MCF 10A (cell line): ENCODE results near the gene ALDH7A1. TPM values are rescaled to one million over a fixed set of nuclear protein-coding genes. Genes with fewer than 3 reads are reported as not detected.

Experiments
- BruUV-seq: library from RNA; stranded (reverse); fragments of 400-500 nt; replicated peaks from 2 replicates; lab custom pipeline; 2021; lab: Mats Ljungman, UMichigan
- CTCF ChIA-PET: fragments of 300-600 bp; sonication (Branson Sonifier 250); formaldehyde crosslinking; extraction: SDS; loops from one replicate; lab custom pipeline; 2021; ENCODE audit warnings: antibody characterized with exemption, inconsistent platforms; lab: Yijun Ruan, JAX
- POLR2A ChIA-PET: fragments of 300-600, 350-650 bp; sonication (Branson Sonifier 250); formaldehyde crosslinking; extraction: SDS; loops from one replicate; lab custom pipeline; 2020; ENCODE audit warnings: antibody characterized with exemption, inconsistent platforms; lab: Yijun Ruan, JAX
- DNase-seq: peaks from one replicate; pipeline ENCODE4 v3.0.0-alpha.2; 2018; ENCODE audit not compliant: unreplicated experiment
- H3K27ac Mint-ChIP-seq: one replicate; pipeline ENCODE4 v1.8.0; 2022; ENCODE audit warnings: mild to moderate bottlenecking, low read depth, mixed read lengths; ENCODE audit not compliant: unreplicated experiment
- H3K27me3 Mint-ChIP-seq: one replicate; pipeline ENCODE4 v1.8.0; 2022; ENCODE audit warnings: mixed read lengths; ENCODE audit not compliant: insufficient read depth, unreplicated experiment
- H3K36me3 Mint-ChIP-seq: one replicate; pipeline ENCODE4 v1.8.0; 2022; ENCODE audit warnings: mild to moderate bottlenecking, moderate library complexity, mixed read lengths; ENCODE audit not compliant: insufficient read depth, unreplicated experiment
- H3K4me1 Mint-ChIP-seq: one replicate; pipeline ENCODE4 v1.8.0; 2022; ENCODE audit warnings: mixed read lengths; ENCODE audit not compliant: insufficient read depth, unreplicated experiment
- H3K4me3 Mint-ChIP-seq: one replicate; pipeline ENCODE4 v1.8.0; 2022; ENCODE audit warnings: mild to moderate bottlenecking, moderate library complexity, mixed read lengths; ENCODE audit not compliant: unreplicated experiment
- H3K9me3 Mint-ChIP-seq: one replicate; pipeline ENCODE4 v1.8.0; 2022; ENCODE audit warnings: mixed read lengths; ENCODE audit not compliant: unreplicated experiment
- CTCF ChIP-seq: fragments of 200-600 bp; IDR thresholded peaks from one replicate; pipeline ENCODE4 v1.8.0; 2022; ENCODE audit warnings: antibody characterized with exemption, mild to moderate bottlenecking; ENCODE audit not compliant: unreplicated experiment
- intact Hi-C: fragments of 100-400 bp; cut with micrococcal nuclease; formaldehyde crosslinking; loops from 2 replicates; pipeline ENCODE4 v1.14.1; 2022
- total RNA-seq: library from RNA; stranded (reverse); gene quantifications from 2 replicates; pipeline ENCODE4 v1.2.3, GENCODE V29; 2022

ALDH7A1 gene
- total RNA-seq, 1 experiment from 2014 or later, result 89.1 TPM

- Mint-ChIP-seq H3K4me3 (no peak overlapping the region), H3K36me3 (peaks cover 84% of the 10 kb centered on the region), H3K27ac (peak overlapping the region; percentile 35), H3K4me1 (peaks cover 4% of the 10 kb centered on the region), H3K9me3 (no peaks in the 10 kb centered on the region), H3K27me3 (no peaks in the 10 kb centered on the region)
- no peak for TF ChIP-seq CTCF
- intact Hi-C loops, result no loop called here
- no peak for DNase-seq
- ChIA-PET CTCF (interaction anchor here (1.0 to 1.2 kb wide), 2 partner anchors 12 to 61 kb away, joined by 4 to 6 read pairs; no protein-coding TSS in a partner anchor), POLR2A (interaction anchor here (0.9 kb wide), 1 partner anchor 19 kb away, joined by 3 read pairs; the partner anchor contains the start of gene ALDH7A1)
- BruUV-seq, result no TSS peak
Measured at GRCh38 chr5:126613941-126614592, 19.0 kb upstream of the ALDH7A1 start.

- TF ChIP-seq CTCF, result no peak
- Mint-ChIP-seq H3K4me1 (peaks cover 10% of the 10 kb centered on the region), H3K27me3 (no peaks in the 10 kb centered on the region), H3K27ac (peak overlapping the region; percentile 54), H3K4me3 (no peak overlapping the region), H3K36me3 (peaks cover 88% of the 10 kb centered on the region), H3K9me3 (no peaks in the 10 kb centered on the region)
- intact Hi-C loops, result no loop called here
- no TSS peak for BruUV-seq
- ChIA-PET CTCF (interaction anchor here (0.6 to 2.5 kb wide), 3 partner anchors 10 to 16 kb away, joined by 4 to 23 read pairs (median 4); partner anchors contain the start of gene PHAX), POLR2A (interaction anchor here (0.8 to 1.2 kb wide), 2 partner anchors 9 kb away, joined by 4 to 6 read pairs; partner anchors contain the start of gene PHAX)
- no peak for DNase-seq
Measured at GRCh38 chr5:126610616-126611015, 15.6 kb upstream of the ALDH7A1 start.

GRCh38 chr5:126610160-126610559 is 15.1 kb upstream of the ALDH7A1 start:
- ChIA-PET CTCF (interaction anchor here (0.5 to 2.5 kb wide), 6 partner anchors 9 to 257 kb away, joined by 3 to 23 read pairs (median 4); partner anchors contain the start of genes ALDH7A1 and PHAX), POLR2A (interaction anchor here (0.8 to 1.2 kb wide), 2 partner anchors 9 to 10 kb away, joined by 4 to 6 read pairs; partner anchors contain the start of gene PHAX)
- Mint-ChIP-seq H3K9me3 (no peaks in the 10 kb centered on the region), H3K4me1 (peaks cover 15% of the 10 kb centered on the region), H3K27me3 (no peaks in the 10 kb centered on the region), H3K4me3 (no peak overlapping the region), H3K27ac (peak overlapping the region; percentile 54), H3K36me3 (peaks cover 88% of the 10 kb centered on the region)
- DNase-seq, result no peak
- intact Hi-C loops, result no loop called here
- no TSS peak for BruUV-seq
- TF ChIP-seq CTCF, result no peak

GRCh38 chr5:126605525-126605924 is 10.5 kb upstream of the ALDH7A1 start:
- DNase-seq, result no peak
- Mint-ChIP-seq H3K27ac (peak overlapping the region; percentile 17), H3K27me3 (no peaks in the 10 kb centered on the region), H3K9me3 (no peaks in the 10 kb centered on the region), H3K4me1 (peaks cover 23% of the 10 kb centered on the region), H3K36me3 (peaks cover 78% of the 10 kb centered on the region), H3K4me3 (no peak overlapping the region)
- no peak for TF ChIP-seq CTCF
- ChIA-PET POLR2A (interaction anchor here (0.6 to 1.0 kb wide), 3 partner anchors 9 to 62 kb away, joined by 3 to 4 read pairs (median 3); no protein-coding TSS in a partner anchor), CTCF (interaction anchor here (0.5 to 0.9 kb wide), 7 partner anchors 8 to 950 kb away, joined by 3 to 5 read pairs (median 3); no protein-coding TSS in a partner anchor)
- BruUV-seq, result no TSS peak
- intact Hi-C loops, result no loop called here
